Psoas muscle (tissue), 8 donors: ENCODE data around the gene KAZN. TPM values are rescaled to one million over a fixed set of nuclear protein-coding genes. Genes with fewer than 3 reads are reported as not detected.

ENCODE experiments used
- ATAC-seq, 4 donors: fragments of 200-7000 bp; cut with Tn5 transposase; one replicate each; pipeline ENCODE4 v1.9.1; 2020; ENCODE audit warnings: moderate library complexity in 3 of 4, mild to moderate bottlenecking in 2 of 4
- DNase-seq, 2 donors: peaks; one replicate each; pipeline ENCODE4 v3.0.0-alpha.2; 2020
- H3K27ac ChIP-seq: fragments of 200-600 bp; one replicate; pipeline ENCODE4 v1.8.0; 2022
- H3K27me3 ChIP-seq, 3 donors: fragments of 200-600 bp in 1 of 3; one replicate each; pipeline versions ENCODE4 v1.6.1 to v1.8.0; 2013 to 2022; ENCODE audit warnings: low read length in 2 of 3, mild to moderate bottlenecking in 2 of 3, moderate library complexity in 1 of 3; ENCODE audit not compliant: insufficient read depth in 3 of 3
- H3K36me3 ChIP-seq, 2 donors: fragments of 200-600 bp in 1 of 2; one replicate each; pipeline versions ENCODE4 v1.6.1 to v1.8.0; 2013 to 2022; ENCODE audit warnings: low read depth in 1 of 2, mild to moderate bottlenecking in 1 of 2, moderate library complexity in 1 of 2; ENCODE audit not compliant: insufficient read depth in 1 of 2
- H3K4me1 ChIP-seq: fragments of 200-600 bp; one replicate; pipeline ENCODE4 v1.8.0; 2022
- H3K4me3 ChIP-seq: fragments of 200-600 bp; one replicate; pipeline ENCODE4 v1.8.0; 2022; ENCODE audit warnings: mild to moderate bottlenecking
- H3K9me3 ChIP-seq: fragments of 200-600 bp; one replicate; pipeline ENCODE4 v1.8.0; 2022
- CTCF ChIP-seq: fragments of 200-600 bp; IDR thresholded peaks from one replicate; pipeline ENCODE4 v1.8.0; 2022; ENCODE audit warnings: antibody characterized with exemption
- WGBS, 3 donors: extraction: QIAGEN DNeasy Blood & Tissue Kit; methylation state at CpG; one replicate each; pipeline versions ENCODE4 v1.1.6 to v1.1.7; 2013; 5-methylcytosine and 5-hydroxymethylcytosine counted together
- intact Hi-C, 2 donors: fragments of 100-400 bp; cut with DNase I; formaldehyde crosslinking; loops; one replicate each; pipeline versions ENCODE4 v1.11.0 to v1.14.2; 2022
- polyA plus RNA-seq, 3 donors: library from polyadenylated mRNA; stranded (reverse); fragments of 200-250 nt; gene quantifications; one replicate each; pipeline ENCODE4 v1.2.3, GENCODE V29; 2013
- total RNA-seq, 4 donors: library from RNA; stranded (reverse); fragmentation: NEBNext Ultra II Directional in 2 of 4; extraction: Animal tissue kit (Norgen Biotek cat#: 25700) in 2 of 4; gene quantifications; one replicate each; pipeline versions ENCODE4 v1.2.1 to v1.2.4, GENCODE V29; 2021 to 2023
- donor health status: healthy with polysubstance abuse.
- donor health status: DM: no; HTN: no; CAD: no; lungs with moderate emphysema.
- donor health status: Bipolar disorder and iron deficiency.
- donor health status: healthy.
- donor health status: DM: yes; HTN: yes; CAD: no.
- donor health status: DM: no; HTN: no; CAD: no.
- donor health status: DM: no; HTN: no; CAD: no.
- donor health status: DM: yes; HTN: yes; CAD: no.

The KAZN gene
- total and polyA plus RNA-seq, 7 donors: 0.23 to 2.3 (median 0.97) TPM

- H3K9me3 ChIP-seq: no peaks in the 10 kb centered on the region
- no peaks in the 10 kb centered on the region for H3K36me3 ChIP-seq
- H3K4me1 ChIP-seq: no peaks in the 10 kb centered on the region
- no peak overlapping the region for H3K4me3 ChIP-seq
- WGBS, 3 donors: 70 to 89% (median 77%) methylated on average over 10 of the region's 10 CpGs
- H3K27ac ChIP-seq: no peak overlapping the region
- intact Hi-C loops: no loop called here
- DNase-seq (no peak), ATAC-seq (no peak)
- no peak for TF ChIP-seq CTCF
- peaks cover 0 to 9% (median 3%) of the 10 kb centered on the region in 3 donors for H3K27me3 ChIP-seq
These were observed 401.0 kb downstream of the KAZN start for GRCh38 chr1:14999441-14999840.

- Histone ChIP-seq H3K4me3 (no peak overlapping the region), H3K27me3 (peaks cover 0 to 9% (median 3%) of the 10 kb centered on the region in 3 donors), H3K4me1 (no peaks in the 10 kb centered on the region), H3K27ac (no peak overlapping the region), H3K36me3 (no peaks in the 10 kb centered on the region), H3K9me3 (no peaks in the 10 kb centered on the region)
- WGBS, 3 donors: 88 to 93% (median 90%) methylated on average over 4 of the region's 4 CpGs
- no peak for TF ChIP-seq CTCF
- DNase-seq (no peak), ATAC-seq (no peak)
- intact Hi-C loops: no loop called here
These were observed 401.5 kb downstream of the KAZN start for GRCh38 chr1:15000030-15000429.

GRCh38 chr1:15000671-15001070 lies 402.2 kb downstream of the KAZN start:
- Histone ChIP-seq H3K27ac (no peak overlapping the region), H3K9me3 (no peaks in the 10 kb centered on the region), H3K27me3 (peaks cover 0 to 9% (median 3%) of the 10 kb centered on the region in 3 donors), H3K4me1 (no peaks in the 10 kb centered on the region), H3K4me3 (no peak overlapping the region), H3K36me3 (no peaks in the 10 kb centered on the region)
- TF ChIP-seq CTCF: no peak
- ATAC-seq (no peak), DNase-seq (no peak)
- intact Hi-C loops: no loop called here
- 79 to 88% (median 85%) methylated on average over 9 of the region's 9 CpGs for WGBS, 3 donors

- no peak for DNase-seq
- 74 to 79% (median 79%) methylated on average over 11 to 12 of the region's 12 CpGs for WGBS, 3 donors
- no peaks in the 10 kb centered on the region for H3K9me3 ChIP-seq
- intact Hi-C loops: no loop called here
- no peaks in the 10 kb centered on the region for H3K36me3 ChIP-seq
- peaks cover 0 to 9% (median 3%) of the 10 kb centered on the region in 3 donors for H3K27me3 ChIP-seq
- no peak for ATAC-seq
- H3K4me1 ChIP-seq: no peaks in the 10 kb centered on the region
- no peak for TF ChIP-seq CTCF
- no peak overlapping the region for H3K4me3 ChIP-seq
- H3K27ac ChIP-seq: no peak overlapping the region
These were observed 402.9 kb downstream of the KAZN start for GRCh38 chr1:15001317-15001915.

GRCh38 chr1:15002325-15002724 lies 403.8 kb downstream of the KAZN start:
- no peak overlapping the region for H3K4me3 ChIP-seq
- no peaks in the 10 kb centered on the region for H3K4me1 ChIP-seq
- H3K9me3 ChIP-seq: no peaks in the 10 kb centered on the region
- WGBS, 3 donors: 87 to 91% (median 90%) methylated on average over 9 of the region's 9 CpGs
- ATAC-seq: no peak
- intact Hi-C loops: no loop called here
- peaks cover 0 to 4% (median 3%) of the 10 kb centered on the region in 3 donors for H3K27me3 ChIP-seq
- DNase-seq: no peak
- no peaks in the 10 kb centered on the region for H3K36me3 ChIP-seq
- TF ChIP-seq CTCF: no peak
- H3K27ac ChIP-seq: no peak overlapping the region
